Activated CD8-positive, alpha-beta T cell treated with anti-CD3 and anti-CD28 coated beads for 36 hours (primary cell): Measurements from ENCODE around the gene DIP2A. TPM values are rescaled to one million over a fixed set of nuclear protein-coding genes. Genes with fewer than 3 reads are reported as not detected.
"Not testable (repeated sequence)": the region's sequence is repeated elsewhere in the genome, so short reads cannot be mapped to it uniquely, and the experiment has no call there.

Experiments used
- ATAC-seq: fragments of 200-7000 bp; cut with Tn5 transposase; one replicate; pipeline ENCODE4 v1.10.0; 2021; ENCODE audit warnings: mild to moderate bottlenecking, moderate library complexity
- CTCF ChIA-PET: fragments of 350-600 bp; sonication (Branson Sonifier 250); formaldehyde crosslinking; loops from one replicate; lab custom pipeline; 2021; ENCODE audit warnings: antibody characterized with exemption; lab: Charles Lee
- POLR2A ChIA-PET: fragments of 350-600 bp; sonication (Branson Sonifier 250); formaldehyde crosslinking; loops from one replicate; lab custom pipeline; 2021; ENCODE audit warnings: antibody characterized with exemption; lab: Charles Lee
- DNase-seq: peaks from one replicate; pipeline ENCODE4 v3.0.0-alpha.2; 2020
- H3K27ac Mint-ChIP-seq: one replicate; pipeline ENCODE4 v1.8.0; 2021; ENCODE audit warnings: mild to moderate bottlenecking, mixed read lengths
- H3K27me3 Mint-ChIP-seq: one replicate; pipeline ENCODE4 v1.8.0; 2021; ENCODE audit warnings: mixed read lengths
- H3K36me3 Mint-ChIP-seq: one replicate; pipeline ENCODE4 v1.8.0; 2021; ENCODE audit warnings: low read depth, mixed read lengths
- H3K4me1 Mint-ChIP-seq: one replicate; pipeline ENCODE4 v1.8.0; 2021; ENCODE audit warnings: low read depth, mixed read lengths
- H3K4me3 Mint-ChIP-seq: one replicate; pipeline ENCODE4 v1.8.0; 2021; ENCODE audit warnings: mild to moderate bottlenecking, moderate library complexity, mixed read lengths
- H3K9me3 Mint-ChIP-seq: one replicate; pipeline ENCODE4 v1.8.0; 2021; ENCODE audit warnings: mixed read lengths
- intact Hi-C: fragments of 100-400 bp; cut with micrococcal nuclease; formaldehyde crosslinking; loops from one replicate; pipeline ENCODE4 v1.10.0; 2022
- total RNA-seq, 2 experiments: library from RNA; stranded (reverse); gene quantifications; one replicate each; pipeline ENCODE4 v1.2.3, GENCODE V29; 2021
- TF ChIP-seq, protein P1 (sequence below): fragments of 200-600 bp; IDR thresholded peaks from one replicate; pipeline ENCODE4 v1.8.0; 2022; ENCODE audit warnings: antibody characterized with exemption, mild to moderate bottlenecking

Gene DIP2A
- total RNA-seq, 2 experiments from 2014 or later: 30.9 to 34.1 TPM

DNA sequence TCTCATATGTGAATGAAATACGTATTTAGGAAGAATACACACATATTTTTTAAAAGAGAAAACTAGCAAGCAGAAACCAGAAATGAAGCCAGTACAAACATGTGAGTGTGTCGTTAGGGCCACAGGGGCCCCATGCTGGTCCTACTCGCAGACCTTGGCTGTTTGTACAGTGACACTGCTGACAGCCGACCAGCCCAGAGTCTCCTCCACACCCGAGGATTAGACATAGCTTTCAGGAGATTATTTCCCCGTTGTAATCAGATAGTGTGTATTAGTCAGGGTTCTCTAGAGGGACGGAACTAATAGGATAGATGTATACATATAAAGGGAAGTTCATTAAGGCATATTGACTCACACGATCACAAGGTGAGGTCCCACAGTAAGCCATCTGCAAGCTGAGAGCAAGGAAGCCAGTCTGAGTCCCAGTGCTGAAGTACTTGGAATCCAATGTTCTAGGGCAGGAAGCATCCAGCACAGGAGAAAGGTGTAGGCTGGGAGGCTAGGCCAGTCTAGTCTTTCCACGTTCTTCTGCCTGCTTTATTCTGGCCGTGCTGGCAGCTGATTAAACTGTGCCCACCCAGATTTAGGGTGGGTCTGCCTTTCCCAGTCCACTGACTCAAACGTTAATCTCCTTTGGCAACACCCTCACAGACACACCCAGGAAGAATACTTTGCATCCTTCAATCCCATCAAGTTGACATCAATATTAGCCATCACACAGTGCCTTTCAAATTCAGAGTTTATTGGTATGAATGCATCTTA lies 51.2 kb downstream of the DIP2A start:
- Mint-ChIP-seq H3K36me3 (peaks cover 26% of the 10 kb centered on the region), H3K9me3 (no peaks in the 10 kb centered on the region), H3K27me3 (no peaks in the 10 kb centered on the region), H3K4me3 (no peak overlapping the region), H3K27ac (no peak overlapping the region), H3K4me1 (peaks cover 4% of the 10 kb centered on the region)
- intact Hi-C loops: no loop called here
- DNase-seq: no peak
- ChIA-PET CTCF (interaction anchor here (1.1 to 1.6 kb wide), 2 partner anchors 9 kb away, joined by 3 read pairs; no protein-coding TSS in a partner anchor), POLR2A (interaction anchor here (1.0 kb wide), 1 partner anchor 129 kb away, joined by 3 read pairs; no protein-coding TSS in a partner anchor)
- no peak for ATAC-seq
- TF ChIP-seq, protein P1, sequence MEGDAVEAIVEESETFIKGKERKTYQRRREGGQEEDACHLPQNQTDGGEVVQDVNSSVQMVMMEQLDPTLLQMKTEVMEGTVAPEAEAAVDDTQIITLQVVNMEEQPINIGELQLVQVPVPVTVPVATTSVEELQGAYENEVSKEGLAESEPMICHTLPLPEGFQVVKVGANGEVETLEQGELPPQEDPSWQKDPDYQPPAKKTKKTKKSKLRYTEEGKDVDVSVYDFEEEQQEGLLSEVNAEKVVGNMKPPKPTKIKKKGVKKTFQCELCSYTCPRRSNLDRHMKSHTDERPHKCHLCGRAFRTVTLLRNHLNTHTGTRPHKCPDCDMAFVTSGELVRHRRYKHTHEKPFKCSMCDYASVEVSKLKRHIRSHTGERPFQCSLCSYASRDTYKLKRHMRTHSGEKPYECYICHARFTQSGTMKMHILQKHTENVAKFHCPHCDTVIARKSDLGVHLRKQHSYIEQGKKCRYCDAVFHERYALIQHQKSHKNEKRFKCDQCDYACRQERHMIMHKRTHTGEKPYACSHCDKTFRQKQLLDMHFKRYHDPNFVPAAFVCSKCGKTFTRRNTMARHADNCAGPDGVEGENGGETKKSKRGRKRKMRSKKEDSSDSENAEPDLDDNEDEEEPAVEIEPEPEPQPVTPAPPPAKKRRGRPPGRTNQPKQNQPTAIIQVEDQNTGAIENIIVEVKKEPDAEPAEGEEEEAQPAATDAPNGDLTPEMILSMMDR: no peak

DNA sequence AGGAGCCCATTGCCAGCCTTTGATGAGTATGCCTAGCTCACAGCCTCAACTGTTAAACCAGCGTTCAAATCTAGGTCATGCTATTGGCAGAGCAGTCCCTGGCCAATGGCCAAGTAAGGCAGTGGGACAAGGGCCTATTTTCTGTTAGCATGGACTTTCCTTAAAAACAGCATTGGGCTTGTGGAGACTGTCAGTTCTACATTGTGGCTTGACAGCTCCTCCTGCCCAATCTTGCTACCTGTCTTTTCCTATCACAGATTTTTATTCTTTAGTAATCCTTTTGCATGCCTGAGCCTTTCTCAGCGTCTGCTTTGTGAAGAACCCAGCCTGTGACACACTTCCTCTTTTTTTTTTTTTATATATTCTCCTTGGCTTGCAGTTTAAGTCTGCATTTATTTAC lies 56.4 kb downstream of the DIP2A start:
- intact Hi-C loops: no loop called here
- Mint-ChIP-seq H3K9me3 (no peaks in the 10 kb centered on the region), H3K4me3 (no peak overlapping the region), H3K4me1 (peaks cover 13% of the 10 kb centered on the region), H3K27me3 (no peaks in the 10 kb centered on the region), H3K27ac (peak overlapping the region; percentile 53), H3K36me3 (peaks cover 38% of the 10 kb centered on the region)
- POLR2A ChIA-PET: no interaction called here
- DNase-seq (peak; percentile 17), ATAC-seq (peak; percentile 34)
- TF ChIP-seq, protein P1: no peak
- CTCF ChIA-PET: interaction anchor here (0.9 to 1.5 kb wide), 3 partner anchors 12 to 37 kb away, joined by 3 to 6 read pairs (median 3); no protein-coding TSS in a partner anchor

DNA sequence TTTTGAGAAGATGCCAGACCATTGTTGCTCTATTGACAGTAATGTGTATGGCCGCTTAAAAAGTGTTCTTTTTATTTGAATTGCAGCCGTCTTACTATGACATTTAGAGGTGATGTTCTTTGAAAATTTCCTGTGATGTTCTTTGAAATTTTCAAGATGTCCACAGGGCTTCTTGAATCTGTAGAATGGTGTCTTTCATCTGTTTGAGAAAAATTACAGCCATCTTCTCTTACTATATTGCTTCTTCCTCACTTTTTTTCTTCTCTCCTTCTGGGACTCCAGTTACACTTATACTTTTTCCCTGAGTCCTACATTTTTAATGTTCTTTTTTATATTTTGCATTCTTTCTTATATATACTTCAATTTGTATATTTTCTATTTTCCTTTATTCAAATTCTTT lies 57.4 kb downstream of the DIP2A start:
- intact Hi-C loops: no loop called here
- ChIA-PET POLR2A (no interaction called here), CTCF (interaction anchor here (1.5 kb wide), 1 partner anchor 15 kb away, joined by 6 read pairs; no protein-coding TSS in a partner anchor)
- H3K27me3 Mint-ChIP-seq: no peaks in the 10 kb centered on the region
- TF ChIP-seq, protein P1: no peak
- no peak overlapping the region for H3K4me3 Mint-ChIP-seq
- DNase-seq (no peak), ATAC-seq (no peak)
- H3K27ac Mint-ChIP-seq: no peak overlapping the region
- no peaks in the 10 kb centered on the region for H3K9me3 Mint-ChIP-seq
- H3K36me3 Mint-ChIP-seq: peaks cover 41% of the 10 kb centered on the region
- H3K4me1 Mint-ChIP-seq: peaks cover 13% of the 10 kb centered on the region

DNA sequence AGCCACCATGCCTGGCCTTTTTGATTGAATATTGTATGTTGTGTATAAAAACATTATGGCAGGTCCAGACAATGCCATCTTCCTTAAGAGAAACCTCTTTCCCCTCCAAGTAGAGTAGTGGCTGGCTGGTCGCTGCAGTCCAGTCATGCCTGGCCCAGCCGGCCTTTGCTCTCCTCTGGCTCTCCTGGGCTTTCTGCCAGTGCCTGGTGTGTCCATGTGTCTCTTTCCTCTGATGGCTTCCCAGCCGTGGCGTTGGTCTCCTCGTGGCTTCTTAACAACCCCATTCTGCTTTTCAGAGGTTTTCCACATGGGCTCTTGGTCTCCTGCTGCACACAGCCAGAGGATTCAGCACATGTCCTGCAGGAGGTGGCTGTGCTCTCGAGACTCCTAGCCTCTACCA lies 58.7 kb downstream of the DIP2A start:
- intact Hi-C loops: no loop called here
- Mint-ChIP-seq H3K36me3 (peaks cover 35% of the 10 kb centered on the region), H3K27ac (no peak overlapping the region), H3K9me3 (no peaks in the 10 kb centered on the region), H3K4me3 (no peak overlapping the region), H3K27me3 (no peaks in the 10 kb centered on the region), H3K4me1 (peaks cover 13% of the 10 kb centered on the region)
- TF ChIP-seq, protein P1: no peak
- ATAC-seq (no peak), DNase-seq (no peak)
- POLR2A ChIA-PET: no interaction called here
- CTCF ChIA-PET: no interaction called here

DNA sequence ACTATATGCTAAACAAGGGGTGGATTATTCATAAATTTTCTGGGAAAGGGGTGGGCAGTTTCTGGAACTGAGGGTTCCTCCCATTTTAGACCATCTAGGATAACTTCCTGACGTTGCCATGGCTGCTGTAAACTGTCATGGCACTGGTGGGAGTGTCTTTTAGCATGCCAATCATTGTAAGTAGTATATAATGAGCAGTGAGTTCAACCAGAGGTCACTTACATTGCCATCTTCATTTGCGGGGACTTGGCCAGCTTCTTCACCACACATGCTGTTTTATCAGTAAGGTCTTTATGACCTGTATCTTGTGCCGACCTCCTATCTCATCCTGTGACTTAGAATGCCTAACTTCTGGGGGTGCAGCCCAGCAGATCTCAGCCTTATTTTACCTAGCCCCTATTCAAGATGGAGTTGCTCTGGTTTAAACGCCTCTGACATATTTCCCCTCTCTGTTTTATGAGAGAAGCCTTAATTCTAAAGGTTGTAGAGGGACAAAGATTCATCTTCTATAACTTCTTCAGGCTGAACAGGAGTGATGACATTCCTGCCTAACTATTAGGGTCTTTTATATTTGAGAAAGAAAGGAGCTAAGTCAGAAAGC lies 60.4 kb downstream of the DIP2A start:
- no peaks in the 10 kb centered on the region for H3K27me3 Mint-ChIP-seq
- POLR2A ChIA-PET: no interaction called here

DNA sequence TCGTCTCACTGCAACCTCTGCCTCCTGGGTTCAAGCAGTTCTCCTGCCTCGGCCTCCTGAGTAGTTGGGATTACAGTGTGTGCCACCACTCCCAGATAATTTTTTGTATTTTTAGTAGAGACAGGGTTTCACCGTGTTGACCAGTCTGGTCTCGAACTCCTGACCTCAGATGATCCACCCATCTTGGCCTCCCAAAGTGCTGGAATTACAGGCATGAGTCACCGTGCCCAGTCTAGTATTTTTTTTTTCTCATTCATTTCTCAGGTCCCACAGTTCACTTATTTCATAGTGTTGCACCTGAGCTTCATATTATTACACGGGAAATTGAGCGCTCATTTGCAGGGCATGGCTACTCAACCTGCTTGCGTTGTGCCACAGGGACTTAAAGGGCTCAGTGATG lies 68.7 kb downstream of the DIP2A start:
- H3K4me3 Mint-ChIP-seq, H3K9me3 Mint-ChIP-seq, H3K27me3 Mint-ChIP-seq, intact Hi-C loops, ATAC-seq, DNase-seq, H3K27ac Mint-ChIP-seq: not testable (repeated sequence)
- ChIA-PET POLR2A (interaction anchor here (0.6 kb wide), 1 partner anchor 26 kb away, joined by 3 read pairs; no protein-coding TSS in a partner anchor), CTCF (interaction anchor here (0.6 to 1.3 kb wide), 2 partner anchors 12 to 22 kb away, joined by 3 read pairs; no protein-coding TSS in a partner anchor)
- Mint-ChIP-seq H3K4me1 (peaks cover 32% of the 10 kb centered on the region), H3K36me3 (peaks cover 12% of the 10 kb centered on the region)

More for the DNA sequence above, 60.4 kb downstream of the DIP2A start:
- no peak for DNase-seq
- H3K36me3 Mint-ChIP-seq: peaks cover 27% of the 10 kb centered on the region
- H3K4me3 Mint-ChIP-seq: no peak overlapping the region
- CTCF ChIA-PET: interaction anchor here (1.3 kb wide), 2 partner anchors 11 to 13 kb away, joined by 4 to 5 read pairs; no protein-coding TSS in a partner anchor
- no peak overlapping the region for H3K27ac Mint-ChIP-seq
- no peak for ATAC-seq
- H3K9me3 Mint-ChIP-seq: no peaks in the 10 kb centered on the region
- TF ChIP-seq, protein P1: no peak
- intact Hi-C loops: no loop called here
- H3K4me1 Mint-ChIP-seq: peaks cover 13% of the 10 kb centered on the region
